Measurements from ENCODE around the gene CD33.

DNA sequence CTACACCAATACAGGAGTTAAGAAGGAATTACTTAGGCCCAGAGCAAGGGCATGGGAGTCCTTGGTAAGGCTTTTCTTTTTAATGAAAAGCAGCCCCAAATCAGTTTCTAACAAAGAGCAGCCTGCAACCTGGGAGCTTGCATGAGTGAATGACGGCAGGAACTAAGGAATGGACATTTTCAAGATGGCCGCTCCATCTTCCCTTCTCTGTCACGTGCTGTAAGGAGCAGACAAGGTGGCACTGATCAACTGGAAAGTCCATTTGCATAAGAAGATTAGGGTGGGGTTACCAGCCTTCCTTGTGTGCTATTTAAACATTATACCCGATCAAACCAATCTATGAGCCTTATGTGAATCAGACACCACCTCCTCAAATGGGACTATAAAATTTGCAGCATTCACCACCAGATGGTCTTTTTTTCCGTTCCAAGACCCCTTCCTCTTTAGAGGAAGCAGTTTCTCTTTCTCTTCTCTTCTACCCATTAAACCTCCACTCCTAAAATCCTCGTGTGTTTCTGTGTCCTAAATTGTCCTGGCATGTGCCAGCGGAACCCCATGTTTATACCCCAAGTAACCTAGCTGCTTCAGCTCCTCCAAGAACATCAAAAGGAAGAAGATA, 23.2 kb downstream of the CD33 start:
- TF ChIP-seq, protein P1, sequence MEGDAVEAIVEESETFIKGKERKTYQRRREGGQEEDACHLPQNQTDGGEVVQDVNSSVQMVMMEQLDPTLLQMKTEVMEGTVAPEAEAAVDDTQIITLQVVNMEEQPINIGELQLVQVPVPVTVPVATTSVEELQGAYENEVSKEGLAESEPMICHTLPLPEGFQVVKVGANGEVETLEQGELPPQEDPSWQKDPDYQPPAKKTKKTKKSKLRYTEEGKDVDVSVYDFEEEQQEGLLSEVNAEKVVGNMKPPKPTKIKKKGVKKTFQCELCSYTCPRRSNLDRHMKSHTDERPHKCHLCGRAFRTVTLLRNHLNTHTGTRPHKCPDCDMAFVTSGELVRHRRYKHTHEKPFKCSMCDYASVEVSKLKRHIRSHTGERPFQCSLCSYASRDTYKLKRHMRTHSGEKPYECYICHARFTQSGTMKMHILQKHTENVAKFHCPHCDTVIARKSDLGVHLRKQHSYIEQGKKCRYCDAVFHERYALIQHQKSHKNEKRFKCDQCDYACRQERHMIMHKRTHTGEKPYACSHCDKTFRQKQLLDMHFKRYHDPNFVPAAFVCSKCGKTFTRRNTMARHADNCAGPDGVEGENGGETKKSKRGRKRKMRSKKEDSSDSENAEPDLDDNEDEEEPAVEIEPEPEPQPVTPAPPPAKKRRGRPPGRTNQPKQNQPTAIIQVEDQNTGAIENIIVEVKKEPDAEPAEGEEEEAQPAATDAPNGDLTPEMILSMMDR (IDR thresholded peaks at IDR 0.05 in 8 of 11, conservative IDR thresholded peaks at IDR 0.05 in 3 of 11): no peak
- TF ChIP-seq POLR2AphosphoS5 (IDR thresholded peaks at IDR 0.05): no peak
- no peak for TF ChIP-seq POLR2A (IDR thresholded peaks at IDR 0.05)
